Mesenchymal stem cell (in vitro differentiated cells and primary cell): ENCODE measurements around the gene VWA8. TPM values are rescaled to one million over a fixed set of nuclear protein-coding genes. Genes with fewer than 3 reads are reported as not detected.

ENCODE experiments used
- small RNA-seq: library from polyadenylated mRNA; stranded (forward); fragments of <200 nt; extraction: miRNeasy Mini kit (QIAGEN cat#:217004); gene quantifications from one replicate; pipeline ENCODE3, GENCODE V24; 2013; ENCODE audit warnings: low read depth

Gene VWA8

Small RNA genes lying within 50 kb of the gene (small RNA-seq; reads per million reads assigned to genes)
- gene RN7SL515P (not detected), gene RNU6-74P (not detected), gene RPS28P8 (not detected)
